ENCODE measurements around the gene CNPY1.

Gene CNPY1

GRCh38 chr7:155452505-155453295 is 93.7 kb downstream of the CNPY1 start:
- no peak for DNase-seq

- DNase-seq = no peak
Observed at GRCh38 chr7:155451840-155452239, 94.5 kb downstream of the CNPY1 start.
